GM12801 (cell line): ENCODE data around the gene FOXP2.

Source experiments
- TF ChIP-seq, protein P1 (sequence below): IDR thresholded peaks from one replicate; pipeline ENCODE4 v1.5.1; 2011; ENCODE audit warnings: control low read depth; ENCODE audit not compliant: insufficient read length; ENCODE audit errors: extremely low read depth

FOXP2 gene

DNA sequence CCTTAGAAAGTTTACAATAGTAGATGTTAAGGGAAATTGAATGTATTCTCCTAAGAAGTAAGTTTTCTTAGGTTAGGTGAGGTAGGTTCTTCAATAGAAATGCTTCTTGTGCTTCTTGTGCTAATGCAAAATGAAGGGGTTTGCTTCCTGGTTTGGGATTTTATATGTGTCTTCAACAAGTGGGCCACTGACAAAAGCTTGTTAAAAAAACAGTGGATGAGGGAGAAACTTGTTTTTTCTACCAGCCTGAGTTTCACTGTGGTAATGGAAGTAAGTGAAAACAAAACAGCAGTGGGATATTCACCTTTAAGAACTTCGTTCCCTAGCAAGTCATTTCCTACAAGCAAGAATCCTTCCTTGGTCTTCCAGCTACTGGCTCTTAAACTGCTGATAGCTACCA, 107.5 kb downstream of the FOXP2 start:
- TF ChIP-seq, protein P1, sequence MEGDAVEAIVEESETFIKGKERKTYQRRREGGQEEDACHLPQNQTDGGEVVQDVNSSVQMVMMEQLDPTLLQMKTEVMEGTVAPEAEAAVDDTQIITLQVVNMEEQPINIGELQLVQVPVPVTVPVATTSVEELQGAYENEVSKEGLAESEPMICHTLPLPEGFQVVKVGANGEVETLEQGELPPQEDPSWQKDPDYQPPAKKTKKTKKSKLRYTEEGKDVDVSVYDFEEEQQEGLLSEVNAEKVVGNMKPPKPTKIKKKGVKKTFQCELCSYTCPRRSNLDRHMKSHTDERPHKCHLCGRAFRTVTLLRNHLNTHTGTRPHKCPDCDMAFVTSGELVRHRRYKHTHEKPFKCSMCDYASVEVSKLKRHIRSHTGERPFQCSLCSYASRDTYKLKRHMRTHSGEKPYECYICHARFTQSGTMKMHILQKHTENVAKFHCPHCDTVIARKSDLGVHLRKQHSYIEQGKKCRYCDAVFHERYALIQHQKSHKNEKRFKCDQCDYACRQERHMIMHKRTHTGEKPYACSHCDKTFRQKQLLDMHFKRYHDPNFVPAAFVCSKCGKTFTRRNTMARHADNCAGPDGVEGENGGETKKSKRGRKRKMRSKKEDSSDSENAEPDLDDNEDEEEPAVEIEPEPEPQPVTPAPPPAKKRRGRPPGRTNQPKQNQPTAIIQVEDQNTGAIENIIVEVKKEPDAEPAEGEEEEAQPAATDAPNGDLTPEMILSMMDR = no peak

DNA sequence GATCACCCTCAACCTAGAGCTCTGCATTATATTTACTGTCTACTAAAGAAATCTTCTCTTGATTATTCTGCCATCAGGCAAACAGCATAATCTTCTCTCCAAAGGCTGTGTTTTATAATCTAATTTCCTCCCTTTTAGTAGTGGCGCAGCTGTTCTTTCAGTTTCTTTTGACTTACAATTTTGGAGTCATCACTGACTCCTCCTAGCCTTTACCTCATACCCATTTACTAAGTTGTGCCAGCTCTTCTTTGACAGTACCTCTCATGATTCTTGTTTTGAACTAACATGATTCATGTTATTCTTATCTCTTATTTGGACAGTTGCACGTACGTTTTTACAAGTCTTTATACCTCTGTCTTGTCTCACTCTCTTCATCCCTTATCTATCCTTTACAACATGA, 113.0 kb downstream of the FOXP2 start:
- TF ChIP-seq, protein P1 = no peak

DNA sequence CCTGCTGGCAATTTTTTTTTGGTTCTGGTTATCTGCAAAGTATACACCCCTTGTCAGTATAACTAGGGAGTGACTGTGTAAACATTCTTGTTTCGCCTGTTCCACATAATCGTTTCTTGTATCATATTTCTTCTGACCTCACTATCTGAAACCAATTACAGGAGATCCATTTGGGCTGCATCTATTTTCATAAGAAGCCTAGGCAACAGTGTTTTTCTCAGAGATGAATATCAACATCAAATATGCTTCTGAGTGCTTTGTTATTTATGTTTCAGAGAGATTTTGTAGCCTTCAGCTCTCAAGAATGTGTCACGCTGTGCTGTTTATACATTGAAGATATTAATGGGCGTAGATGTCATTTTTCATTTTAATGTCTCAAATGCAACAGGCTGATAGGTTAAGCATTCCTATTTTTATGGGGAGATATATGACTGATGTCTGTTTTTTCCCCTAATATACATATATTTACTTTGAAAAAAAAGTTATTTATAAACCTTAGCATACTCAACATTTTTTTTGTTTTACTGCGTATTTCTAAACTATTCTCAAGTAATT, 115.5 kb downstream of the FOXP2 start:
- TF ChIP-seq, protein P1 = no peak

DNA sequence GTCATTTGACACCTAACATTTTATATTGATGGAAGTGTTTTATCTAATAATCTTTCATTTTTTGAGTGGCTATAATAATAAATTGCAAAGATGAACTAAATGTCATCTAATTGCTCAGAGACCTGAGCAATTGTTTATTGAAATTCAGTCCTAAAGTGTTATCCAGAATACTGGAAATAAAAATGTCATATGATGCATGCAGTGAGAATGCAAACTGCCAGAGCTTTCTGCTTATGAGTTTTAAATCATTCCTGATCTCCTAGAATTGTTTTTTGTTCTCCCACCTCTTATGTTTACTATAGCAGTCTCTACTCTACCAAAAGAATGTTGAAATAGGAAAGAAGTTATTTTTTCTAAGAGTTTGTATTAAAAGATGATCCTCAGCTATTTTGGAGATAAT, 116.7 kb downstream of the FOXP2 start:
- TF ChIP-seq, protein P1 = no peak

DNA sequence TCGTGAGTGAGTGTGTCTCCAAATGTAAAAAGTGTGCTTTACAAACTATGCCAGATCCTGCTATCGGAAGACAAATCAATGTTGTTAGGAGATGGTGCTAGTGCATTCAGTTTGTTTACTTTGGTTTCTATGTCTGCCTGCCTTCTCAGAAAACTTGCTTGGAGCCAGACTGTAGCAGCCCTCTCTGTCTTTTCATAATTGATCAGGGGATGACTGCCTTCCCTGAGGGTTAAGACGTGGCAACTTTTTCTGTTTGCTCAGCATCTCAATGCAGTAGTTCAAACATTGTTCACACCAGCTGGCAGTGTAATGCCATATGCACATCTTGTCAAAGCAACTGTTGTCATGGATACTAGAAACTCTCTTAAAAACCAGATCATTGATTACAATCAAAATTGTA, 118.5 kb downstream of the FOXP2 start:
- TF ChIP-seq, protein P1 = no peak

DNA sequence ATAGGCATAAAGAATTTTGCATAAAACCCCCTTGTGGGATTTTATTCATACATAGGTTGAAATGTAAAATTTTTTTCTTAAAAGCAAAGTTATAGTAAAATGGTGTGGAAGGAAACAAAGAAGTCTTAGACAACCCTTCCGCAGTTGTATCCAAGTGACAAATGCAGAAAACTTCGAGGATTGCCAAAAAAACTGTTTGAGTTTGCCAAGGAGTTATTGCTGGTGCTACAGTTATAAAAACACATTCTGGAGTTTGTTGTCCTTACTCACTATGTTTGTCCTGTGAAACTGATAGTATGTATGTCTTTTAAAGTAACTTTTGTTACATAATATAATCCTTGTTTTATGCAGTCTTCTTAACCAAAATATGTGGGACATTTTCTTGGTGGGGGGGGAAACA, 120.3 kb downstream of the FOXP2 start:
- TF ChIP-seq, protein P1 = no peak

DNA sequence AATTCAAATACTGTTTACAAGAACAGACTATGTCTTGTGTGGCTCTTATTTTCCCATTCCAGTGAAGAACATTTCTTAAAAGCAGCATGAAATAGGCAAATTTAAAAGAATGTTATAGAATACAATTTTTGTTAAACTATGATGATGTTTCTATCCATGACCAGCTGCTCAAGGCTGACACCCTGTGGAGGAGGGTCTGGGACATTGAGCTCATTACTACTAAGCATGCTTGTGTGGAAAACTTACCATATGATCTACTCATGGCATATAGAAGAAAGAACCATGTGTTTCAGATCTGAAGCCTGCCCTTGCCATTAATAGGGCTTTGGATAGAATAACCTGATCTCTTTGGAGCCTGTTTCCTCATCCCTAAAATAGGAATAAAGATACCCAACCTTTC, 125.0 kb downstream of the FOXP2 start:
- TF ChIP-seq, protein P1 = no peak
